Left forelimb (tissue), 1 donor: ENCODE data around the gene CRYBG1.
"Not testable (repeated sequence)": the region's sequence is repeated elsewhere in the genome, so short reads cannot be mapped to it uniquely, and the experiment has no call there.

Experiments
- DNase-seq: peaks from one replicate; pipeline ENCODE4 v3.0.0-alpha.2; 2018; ENCODE audit warnings: low spot score

CRYBG1 gene

DNA sequence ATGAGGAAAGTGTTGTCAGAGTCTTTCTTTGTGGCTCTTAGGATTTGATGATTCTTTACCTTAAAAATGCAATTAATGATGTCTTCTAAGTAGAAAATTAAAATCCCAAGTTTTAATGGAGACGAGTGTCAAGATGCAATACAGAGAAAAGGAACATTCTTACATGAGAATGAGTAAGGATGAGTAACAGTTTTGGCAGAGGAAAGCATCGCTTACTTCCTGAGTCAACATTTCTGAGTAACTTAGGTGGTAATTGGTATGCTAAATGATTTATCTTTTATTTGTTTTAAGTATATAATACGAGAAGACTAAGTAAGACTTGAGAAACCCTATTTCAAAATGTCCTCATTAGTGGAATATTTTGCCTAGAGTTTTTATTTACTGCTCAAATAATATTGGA, 167.5 kb downstream of the CRYBG1 start:
- DNase-seq, result no peak

DNA sequence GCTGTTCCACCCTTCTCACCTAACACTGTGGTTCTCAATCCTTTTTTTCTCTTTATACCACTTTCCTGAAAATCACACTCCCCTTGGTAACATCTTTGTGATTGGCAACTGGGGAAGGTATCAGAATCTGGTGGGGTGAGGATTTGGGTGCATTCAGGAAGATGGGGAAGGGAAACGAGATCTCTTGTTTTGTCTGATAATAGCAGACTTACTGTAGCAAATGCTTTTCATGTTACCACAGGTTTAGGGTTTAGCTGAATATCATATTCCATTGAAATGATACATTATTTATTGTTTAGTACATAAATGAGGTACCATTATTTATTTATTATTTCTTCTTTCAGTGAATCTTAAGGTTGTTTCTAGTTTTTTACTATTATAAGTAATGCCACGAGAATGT, 168.0 kb downstream of the CRYBG1 start:
- no peak for DNase-seq

DNA sequence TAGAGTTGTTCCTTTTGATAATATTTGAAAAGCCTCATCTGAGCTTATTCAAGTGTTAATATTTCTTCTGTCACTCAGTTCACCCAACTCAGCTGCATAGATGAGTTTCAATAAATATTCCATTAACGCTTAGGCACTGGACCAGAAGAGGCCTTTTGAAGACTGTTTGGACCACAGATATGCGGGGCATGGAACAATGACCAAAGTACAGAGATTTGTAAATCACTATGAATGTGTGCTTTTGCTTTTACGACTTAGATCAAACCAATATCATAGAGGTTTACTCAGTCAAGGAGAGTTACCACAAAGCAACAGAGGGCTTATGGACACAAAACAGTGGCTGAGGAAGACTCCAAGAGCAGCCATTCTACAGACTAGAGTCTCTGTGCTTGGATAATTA, 168.9 kb downstream of the CRYBG1 start:
- no peak for DNase-seq

DNA sequence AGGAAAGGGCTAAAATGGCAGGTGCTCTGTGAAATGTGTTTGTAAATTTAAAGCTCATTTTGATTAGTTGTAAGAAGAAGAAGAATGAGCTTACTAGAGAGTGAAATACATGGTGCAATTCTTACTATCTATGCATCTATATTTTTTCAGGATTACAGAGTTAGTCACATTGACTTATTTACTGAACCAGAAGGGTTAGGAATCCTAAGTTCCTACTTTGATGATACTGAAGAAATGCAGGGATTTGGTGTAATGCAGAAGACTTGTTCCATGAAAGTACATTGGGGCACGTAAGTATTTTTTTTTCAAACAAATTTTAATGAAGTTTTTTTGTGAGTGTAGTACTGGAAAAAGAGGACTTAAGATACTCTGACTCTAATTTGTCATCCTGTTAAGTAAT, 169.5 kb downstream of the CRYBG1 start:
- DNase-seq, result no peak

DNA sequence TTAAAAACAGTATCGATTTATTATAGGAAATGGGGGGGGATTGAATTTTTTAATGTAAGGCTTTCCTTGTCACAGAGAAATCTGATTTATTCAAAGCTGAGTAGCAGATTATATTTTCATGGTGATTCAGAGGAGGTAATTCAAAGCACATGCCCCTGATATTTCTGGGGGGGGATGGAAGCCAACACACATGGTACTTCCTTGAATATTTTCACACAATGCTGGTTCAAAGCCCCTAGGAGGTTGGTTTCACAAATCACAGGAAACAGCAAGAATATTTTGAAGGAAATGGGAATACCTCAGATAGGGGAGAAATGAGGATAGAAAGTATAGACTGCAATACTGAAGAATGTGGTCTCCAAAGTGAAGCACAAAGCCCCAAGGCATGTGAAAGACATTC, 170.0 kb downstream of the CRYBG1 start:
- DNase-seq, result no peak

DNA sequence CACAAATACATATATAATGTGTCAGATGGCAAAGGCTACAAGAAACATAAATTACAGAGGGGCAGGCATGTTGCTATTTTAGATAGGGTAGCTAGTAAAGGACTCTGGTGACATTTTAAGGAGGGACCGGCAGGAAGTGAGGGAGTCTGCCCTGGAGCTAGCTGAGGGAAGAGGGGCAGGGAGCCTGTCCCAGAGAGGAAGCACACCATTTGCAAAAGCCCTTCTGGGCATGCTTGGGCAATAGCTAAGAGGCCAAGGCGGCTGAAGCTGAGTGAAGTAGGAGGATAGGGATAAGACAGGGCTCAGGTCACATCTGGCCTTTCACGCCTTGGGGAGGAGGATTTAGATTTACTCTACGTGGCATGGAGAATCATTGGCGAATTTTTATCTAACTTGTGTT, 172.5 kb downstream of the CRYBG1 start:
- DNase-seq, result no peak

DNA sequence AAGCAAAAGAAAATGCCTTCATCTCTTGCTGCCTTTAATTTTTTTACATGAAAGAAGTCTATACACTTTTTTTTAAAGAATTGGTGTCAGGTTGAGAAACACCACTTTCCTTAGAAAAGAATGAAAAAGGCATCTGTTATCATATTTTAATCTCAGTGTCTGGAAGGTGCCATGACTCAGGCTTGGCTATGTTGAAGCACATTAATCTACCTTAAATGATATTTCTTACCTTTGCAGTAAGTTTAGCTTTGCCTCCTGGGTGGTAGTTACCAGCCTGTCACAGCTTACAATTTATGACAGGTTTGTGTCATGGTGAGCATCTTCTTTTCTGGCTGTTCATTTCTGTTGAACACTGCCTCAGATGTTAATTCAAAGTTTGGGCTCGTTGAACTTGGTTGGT, 173.5 kb downstream of the CRYBG1 start:
- DNase-seq, result no peak

DNA sequence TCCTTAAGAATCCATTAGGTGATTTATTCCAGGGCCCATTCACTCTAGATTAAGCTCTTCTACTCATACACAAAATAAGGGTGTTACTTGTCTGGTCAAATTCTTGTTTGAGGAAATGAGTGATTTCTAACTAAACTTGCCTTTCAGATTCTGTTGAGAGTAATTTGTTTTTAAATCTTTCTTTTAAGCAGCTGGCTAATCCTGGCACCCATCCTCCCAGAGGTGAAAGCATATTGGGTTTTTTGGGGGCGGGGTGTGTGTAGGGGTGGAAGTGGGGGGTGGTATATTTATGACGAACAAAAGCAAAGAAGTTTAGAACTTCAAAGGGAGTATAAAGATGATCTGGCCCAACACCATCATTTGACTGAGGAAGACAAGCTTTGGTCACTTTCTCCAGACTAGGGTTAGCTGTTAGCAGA, 174.1 kb downstream of the CRYBG1 start:
- DNase-seq, result no peak

DNA sequence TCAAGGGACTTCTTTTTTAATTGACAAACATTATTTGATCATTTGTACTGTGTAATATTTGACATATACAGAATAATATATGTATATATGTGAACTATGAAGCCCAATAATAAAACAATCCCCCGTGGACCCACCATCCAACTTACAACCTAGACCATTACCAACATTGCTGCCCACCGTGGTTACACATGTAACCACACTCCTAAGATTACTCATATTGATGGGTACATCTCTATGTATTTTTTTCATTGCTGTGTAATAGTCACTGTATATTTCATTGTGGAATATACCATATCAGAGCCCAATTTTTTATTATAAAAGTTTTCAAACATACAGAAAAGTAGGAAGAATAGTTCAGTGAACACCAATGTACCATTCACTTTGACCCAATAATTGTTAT, 174.5 kb downstream of the CRYBG1 start:
- no peak for DNase-seq

DNA sequence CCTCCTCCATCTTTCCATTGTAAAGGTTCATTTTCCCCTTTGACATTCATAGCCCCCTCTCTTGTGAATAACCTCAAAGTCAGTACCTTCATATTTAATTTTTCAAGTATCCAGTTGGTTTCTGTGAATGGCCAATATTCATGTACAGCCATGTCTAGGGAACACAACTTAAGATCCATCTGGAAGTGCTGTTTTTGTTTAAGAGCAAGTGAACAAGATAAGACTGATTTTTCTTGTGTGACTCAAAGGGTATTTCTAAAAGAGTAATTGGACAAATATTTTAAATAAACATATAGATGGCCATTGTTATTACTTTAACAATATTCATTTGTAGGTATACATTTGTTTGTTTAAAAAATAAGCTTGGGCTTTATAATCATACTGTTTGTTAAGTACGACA, 175.8 kb downstream of the CRYBG1 start:
- no peak for DNase-seq

DNA sequence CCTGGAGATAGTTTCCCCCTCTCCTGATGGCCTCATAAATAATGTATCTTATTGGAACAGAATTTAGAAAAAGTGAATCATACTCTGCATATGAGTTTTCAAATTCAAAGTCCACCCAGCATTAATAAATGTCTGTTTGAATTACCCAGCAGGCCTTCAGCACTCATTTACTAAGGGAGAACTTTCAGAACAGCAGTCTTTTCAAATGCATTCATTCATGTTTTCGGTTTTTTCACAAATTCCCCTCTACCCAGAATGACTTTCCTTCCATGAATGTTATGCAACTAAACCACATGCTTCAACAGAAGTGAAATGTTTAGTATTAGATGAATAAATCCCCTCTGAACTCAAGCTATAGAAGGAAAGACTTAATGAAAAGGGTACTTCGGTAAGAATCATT, 176.3 kb downstream of the CRYBG1 start:
- no peak for DNase-seq

DNA sequence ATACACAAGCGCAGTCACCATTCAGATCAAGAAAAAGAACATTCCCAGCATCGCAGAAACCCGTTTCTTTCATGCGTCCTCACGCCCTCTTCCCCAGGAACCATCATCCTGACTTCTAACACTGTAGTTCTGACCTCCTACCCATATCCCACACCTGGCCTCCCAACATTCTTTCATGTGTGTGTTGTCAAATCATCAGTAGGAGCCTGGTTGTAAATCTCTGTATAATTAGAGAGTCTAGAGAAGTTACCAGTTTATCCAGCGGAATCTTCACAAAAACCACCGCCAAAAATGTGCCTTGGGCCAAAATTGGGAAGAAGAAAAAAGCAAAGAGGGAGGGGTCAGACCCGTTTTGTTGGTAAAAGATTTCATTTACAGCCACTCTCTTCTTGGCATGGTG, 177.1 kb downstream of the CRYBG1 start:
- no peak for DNase-seq

DNA sequence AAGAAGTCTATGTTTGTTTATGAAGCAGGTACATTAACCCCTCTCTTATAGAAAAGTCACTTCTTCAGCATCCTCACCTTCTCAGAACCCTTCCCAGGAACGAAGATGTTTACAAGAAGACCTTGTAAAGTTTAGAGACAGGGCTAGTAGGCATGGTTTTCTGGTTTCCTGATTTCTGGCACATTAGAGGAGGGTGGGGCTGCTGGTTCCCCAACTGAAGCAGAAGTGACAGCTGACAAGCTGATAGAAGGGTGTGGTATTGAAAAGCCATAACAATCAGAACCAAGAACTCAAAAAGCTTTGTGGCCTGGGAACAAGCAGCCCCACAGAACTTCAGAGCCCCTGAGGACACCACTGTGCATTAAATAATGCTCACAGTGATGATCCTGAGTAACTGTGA, 177.6 kb downstream of the CRYBG1 start:
- no peak for DNase-seq

DNA sequence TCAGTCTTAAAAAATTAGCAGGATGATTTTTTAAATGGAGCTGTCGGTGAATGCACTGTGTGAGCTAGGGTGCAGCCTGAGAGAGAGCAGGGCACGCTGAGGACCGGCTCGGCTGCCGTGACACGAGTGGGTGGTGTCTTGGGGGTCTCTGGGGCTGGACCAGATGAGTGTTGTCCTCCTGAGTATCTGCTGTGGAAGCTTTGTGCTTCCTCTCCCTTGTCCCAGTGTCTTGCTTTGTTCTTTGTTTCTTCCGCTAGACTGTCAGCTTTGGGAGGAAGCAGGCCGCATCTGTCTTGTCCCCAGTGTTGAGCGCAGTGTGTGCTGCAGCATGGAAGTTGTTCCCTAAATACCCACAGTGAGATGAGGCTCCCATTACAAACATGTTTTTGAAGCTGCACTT, 179.4 kb downstream of the CRYBG1 start:
- DNase-seq, result no peak

DNA sequence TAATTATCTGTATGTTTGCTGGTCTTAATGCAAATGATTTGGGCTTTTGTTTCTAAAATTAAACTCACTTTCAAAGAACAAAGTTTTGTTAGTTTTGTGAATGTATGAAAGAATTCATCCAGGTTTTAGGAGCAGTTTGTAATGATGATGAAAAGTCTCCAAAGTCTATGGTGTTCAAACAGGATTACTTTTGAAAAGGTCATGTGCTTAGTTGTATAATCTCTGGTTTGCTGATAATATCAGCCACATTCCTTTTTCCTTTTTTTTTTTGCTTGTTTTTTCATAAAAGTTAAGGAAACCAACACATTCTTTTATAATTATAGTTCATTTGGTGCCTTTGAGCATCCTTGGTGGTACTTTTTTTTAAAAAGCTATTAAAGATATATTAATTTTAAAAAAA, 179.9 kb downstream of the CRYBG1 start:
- no peak for DNase-seq

DNA sequence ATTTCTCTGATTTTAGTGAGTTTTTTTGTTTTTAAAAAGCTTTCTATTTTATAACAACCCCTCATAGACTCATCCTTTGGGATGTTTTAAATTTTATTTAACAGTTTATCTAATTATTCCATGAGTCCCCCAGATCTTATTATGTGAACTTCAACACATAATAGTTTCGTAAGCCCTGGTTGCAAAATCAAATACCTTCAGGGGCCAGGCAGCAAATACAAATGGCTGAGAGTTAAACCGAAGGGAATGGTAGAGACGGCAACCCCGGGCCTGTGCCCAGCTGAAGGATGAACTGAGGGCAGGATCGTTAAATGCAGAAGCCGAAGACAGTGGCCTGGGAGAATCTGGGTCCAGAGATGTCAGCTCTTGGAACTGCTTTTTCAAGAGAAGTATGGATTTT, 180.4 kb downstream of the CRYBG1 start:
- no peak for DNase-seq

DNA sequence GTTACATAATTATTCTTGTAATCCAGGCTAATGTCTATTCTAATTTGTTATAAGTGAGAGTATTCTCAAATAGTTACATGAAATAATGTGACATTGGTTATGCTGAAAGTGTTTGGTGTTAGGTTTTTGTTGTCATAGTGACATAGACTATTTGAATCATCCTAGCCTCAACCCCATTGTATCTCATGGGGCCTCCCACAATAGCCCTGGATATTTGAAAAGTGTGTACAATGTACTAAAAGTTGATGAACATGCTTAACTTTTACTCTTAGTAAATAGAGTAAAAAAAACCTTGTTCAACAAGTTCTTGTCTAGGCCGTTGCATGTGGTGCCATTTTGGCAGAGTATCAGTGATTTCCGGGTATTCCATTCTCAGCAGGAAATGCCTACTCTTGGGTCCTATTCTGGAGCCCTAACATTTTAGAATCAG, 185.8 kb downstream of the CRYBG1 start:
- no peak for DNase-seq

DNA sequence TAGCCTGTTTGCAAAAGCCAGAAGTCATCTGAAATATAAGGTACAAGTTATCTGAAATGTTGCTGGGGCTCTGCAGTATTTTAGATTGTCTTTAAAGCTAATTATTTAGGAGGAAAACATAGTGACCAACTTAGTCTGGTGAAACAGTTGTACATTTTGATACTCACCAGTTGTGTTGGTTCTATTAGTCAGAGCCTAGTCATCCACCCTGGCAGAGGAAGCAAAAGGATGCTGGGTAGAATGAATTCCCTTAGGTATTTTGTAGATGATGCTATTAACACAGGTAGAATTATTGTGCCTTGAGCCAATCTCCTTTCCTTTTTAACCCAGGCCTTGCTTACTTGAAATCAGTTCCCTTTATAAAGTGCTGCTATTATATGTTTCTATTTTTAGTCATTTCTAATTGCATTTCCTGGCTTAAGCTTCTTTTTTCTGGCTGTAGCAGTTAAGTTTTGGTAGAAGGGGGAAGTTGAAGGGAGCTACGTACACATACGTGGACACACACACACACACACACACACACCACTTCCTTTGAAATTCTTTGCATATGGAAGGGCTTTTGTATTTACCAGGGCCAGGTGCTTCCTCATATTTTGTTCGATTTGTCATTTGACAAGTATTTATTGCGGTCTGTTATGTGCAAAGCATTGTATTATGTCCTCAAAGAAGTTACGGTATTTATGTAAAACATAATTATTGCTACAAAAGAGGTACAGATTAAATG, 186.3 kb downstream of the CRYBG1 start:
- no peak for DNase-seq

DNA sequence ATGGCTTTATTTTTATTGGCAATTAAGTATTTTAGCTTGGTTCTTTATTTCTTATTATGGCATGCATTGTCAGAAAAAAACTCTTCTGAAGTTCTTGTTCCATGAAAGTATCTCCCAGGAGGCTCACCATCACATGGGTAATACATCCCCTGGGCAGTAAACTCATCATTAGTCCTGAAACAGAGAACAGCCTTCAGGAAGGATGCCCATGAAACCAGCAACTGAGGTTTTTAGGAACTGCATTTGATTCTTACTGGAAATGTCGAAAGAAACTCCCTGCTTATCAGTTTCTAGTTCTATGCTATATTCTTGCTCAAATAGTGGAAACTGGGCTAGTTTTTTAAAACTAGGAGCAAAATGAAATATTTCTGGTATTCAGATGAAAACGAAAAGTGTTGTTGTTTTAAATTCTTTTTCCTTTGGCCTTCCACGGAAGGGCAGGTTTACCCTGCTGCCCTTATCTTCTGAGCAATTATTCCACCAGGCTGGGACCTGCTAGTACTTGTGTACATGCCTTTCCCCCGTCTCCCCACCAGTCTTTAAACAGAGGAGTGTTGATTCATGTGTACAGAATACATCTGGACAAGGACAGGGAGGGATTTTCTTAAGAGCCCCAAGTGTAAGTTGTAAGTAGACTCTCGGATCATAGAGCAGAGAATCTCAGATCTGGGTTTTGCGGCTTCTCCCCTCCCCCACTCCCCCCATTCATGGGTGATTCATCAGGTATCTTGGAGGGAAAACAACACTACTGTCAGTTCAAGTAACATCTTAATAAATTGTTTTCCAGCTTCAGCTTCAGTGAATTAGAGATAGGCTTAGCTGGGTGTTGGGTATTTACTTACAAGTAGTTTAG, 187.3 kb downstream of the CRYBG1 start:
- DNase-seq, result no peak

DNA sequence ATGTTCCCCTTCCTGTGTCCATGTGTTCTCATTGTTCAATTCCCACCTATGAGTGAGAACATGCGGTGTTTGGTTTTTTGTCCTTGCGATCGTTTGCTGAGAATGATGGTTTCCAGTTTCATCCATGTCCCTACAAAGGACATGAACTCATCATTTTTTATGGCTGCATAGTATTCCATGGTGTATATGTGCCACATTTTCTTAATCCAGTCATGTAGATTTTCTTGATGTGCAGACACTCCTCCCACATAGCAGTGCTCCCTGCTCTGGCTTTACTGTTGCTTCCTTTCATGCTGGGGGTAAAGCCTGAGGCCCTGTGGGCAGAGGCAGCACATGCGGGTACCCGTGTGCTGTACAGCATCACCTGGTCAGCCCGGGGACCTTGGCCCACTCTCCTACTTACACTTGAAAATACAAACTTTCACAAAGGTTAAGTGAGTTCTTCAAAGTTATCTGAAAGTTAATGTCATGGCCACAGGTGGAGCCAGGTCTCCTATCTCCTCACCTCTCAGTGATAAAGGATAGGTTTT, 188.5 kb downstream of the CRYBG1 start:
- DNase-seq, result not testable (repeated sequence)

DNA sequence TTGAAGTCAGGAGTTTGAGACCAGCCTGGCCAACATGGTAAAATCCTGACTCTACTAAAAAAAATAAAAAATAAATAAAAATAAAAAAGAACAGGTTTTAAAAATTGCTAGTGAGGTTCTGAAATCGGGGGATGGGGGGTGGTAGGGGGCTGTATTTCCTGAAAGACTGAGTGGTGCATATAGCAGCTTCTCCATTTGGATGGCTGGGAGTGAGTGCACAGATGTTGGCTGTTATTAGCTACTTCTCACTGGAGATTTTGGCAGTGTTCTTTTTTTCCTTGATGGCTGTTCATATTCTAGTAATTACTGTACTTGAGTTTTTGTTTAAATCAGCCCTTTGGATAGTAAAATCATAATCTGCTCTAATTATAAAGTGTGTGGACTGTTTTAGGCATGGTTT, 189.0 kb downstream of the CRYBG1 start:
- no peak for DNase-seq

DNA sequence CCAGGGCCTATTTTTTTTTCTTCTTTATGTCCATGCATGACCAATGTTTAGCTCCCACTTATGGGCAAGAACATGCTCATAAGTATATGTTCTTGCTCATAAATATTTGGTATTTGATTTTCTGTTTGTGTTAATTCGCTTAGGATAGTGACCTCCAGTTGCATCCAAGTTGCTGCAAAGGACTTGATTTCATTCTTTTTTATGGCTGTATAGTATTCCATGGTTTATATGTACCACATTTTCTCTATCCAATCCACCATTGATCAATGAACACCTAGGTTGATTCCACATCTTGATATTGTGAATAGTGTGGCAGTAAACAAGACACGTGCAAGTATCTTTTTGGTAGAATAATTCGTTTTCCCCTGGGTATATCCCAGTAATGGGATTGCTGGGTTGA, 190.6 kb downstream of the CRYBG1 start:
- DNase-seq, result no peak

DNA sequence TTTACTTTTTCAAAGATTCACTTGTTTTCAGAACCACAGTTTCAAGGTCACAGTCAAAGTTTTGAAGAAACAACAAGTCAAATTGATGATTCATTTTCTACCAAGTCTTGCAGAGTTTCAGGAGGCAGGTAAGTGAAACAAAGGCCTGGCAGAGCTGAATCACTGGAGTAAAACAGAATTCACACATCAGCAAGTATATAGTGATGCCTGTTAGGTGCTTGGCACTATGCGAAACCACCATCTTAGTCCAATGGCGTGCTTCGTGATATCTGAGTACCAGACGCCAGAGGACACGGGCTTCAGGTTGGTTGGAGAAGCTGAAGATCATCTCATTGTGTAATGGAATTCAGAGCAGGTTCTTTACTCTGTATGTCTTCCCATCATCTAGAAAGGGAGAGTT, 192.9 kb downstream of the CRYBG1 start:
- DNase-seq, result no peak
